Neuronal stem cell (in vitro differentiated cells): Measurements from ENCODE around the gene VGLL4.
A peak's percentile ranks its signal among the peaks of the same experiment; 100 is the strongest.

Experiments used
- DNase-seq: peaks from one replicate; pipeline ENCODE4 v3.0.0-alpha.2; 2013; ENCODE audit warnings: low spot score
- H2AFZ ChIP-seq: one replicate; pipeline ENCODE4 v1.6.1; 2013; ENCODE audit warnings: mild to moderate bottlenecking, low read length, inconsistent platforms
- H2AK5ac ChIP-seq: 2 replicates; pipeline ENCODE4 v1.6.1; 2013; ENCODE audit warnings: low read depth, mild to moderate bottlenecking, inconsistent platforms, low read length, moderate library complexity, mixed read lengths
- H2BK120ac ChIP-seq: 2 replicates; pipeline ENCODE4 v1.6.1; 2013; ENCODE audit warnings: low read depth, mild to moderate bottlenecking, inconsistent platforms, low read length, moderate library complexity, mixed read lengths
- H2BK12ac ChIP-seq: one replicate; pipeline ENCODE4 v1.6.1; 2013; ENCODE audit warnings: low read length, inconsistent platforms
- H2BK15ac ChIP-seq: 2 replicates; pipeline ENCODE4 v1.6.1; 2013; ENCODE audit warnings: mild to moderate bottlenecking, low read length, inconsistent platforms, mixed read lengths
- H2BK5ac ChIP-seq: one replicate; pipeline ENCODE4 v1.6.1; 2013; ENCODE audit warnings: inconsistent platforms, mild to moderate bottlenecking, low read length, moderate library complexity
- H3K14ac ChIP-seq: one replicate; pipeline ENCODE4 v1.6.1; 2013; ENCODE audit warnings: low read length, inconsistent platforms
- H3K18ac ChIP-seq: 2 replicates; pipeline ENCODE4 v1.6.1; 2013; ENCODE audit warnings: low read length, inconsistent platforms
- H3K23ac ChIP-seq: 2 replicates; pipeline ENCODE4 v1.6.1; 2013; ENCODE audit warnings: low read depth, mild to moderate bottlenecking, mixed read lengths, low read length, inconsistent platforms; ENCODE audit not compliant: poor library complexity
- H3K27ac ChIP-seq: replicated peaks from 3 replicates; pipeline ENCODE4 v1.5.1; 2013; ENCODE audit warnings: low read length, inconsistent platforms
- H3K27me3 ChIP-seq, 3 experiments: 2 replicates each; pipeline ENCODE4 v1.6.1; 2013; ENCODE audit warnings: low read length in 3 of 3, mild to moderate bottlenecking in 2 of 3, inconsistent platforms in 1 of 3, low read depth in 1 of 3, mixed read lengths in 1 of 3, moderate library complexity in 1 of 3; ENCODE audit not compliant: control insufficient read depth in 3 of 3, insufficient read depth in 3 of 3
- H3K36me3 ChIP-seq, 2 donors: replicated peaks in 1 of 2; 2 replicates each; pipeline ENCODE4 v1.6.1; 2013; ENCODE audit warnings: low read length in 2 of 2; ENCODE audit not compliant: control insufficient read depth in 2 of 2, insufficient read depth in 2 of 2
- H3K4ac ChIP-seq: 2 replicates; pipeline ENCODE4 v1.6.1; 2013; ENCODE audit warnings: inconsistent platforms, mild to moderate bottlenecking, low read length, moderate library complexity
- H3K4me1 ChIP-seq, 2 donors: 1 replicate in 1 of 2; 2 replicates in 1 of 2; pipeline ENCODE4 v1.6.1; 2013; ENCODE audit warnings: low read length in 2 of 2, low read depth in 1 of 2; ENCODE audit not compliant: control insufficient read depth in 2 of 2, insufficient read depth in 1 of 2
- H3K4me2 ChIP-seq: one replicate; pipeline ENCODE4 v1.6.1; 2013; ENCODE audit warnings: mild to moderate bottlenecking, low read length, inconsistent platforms; ENCODE audit not compliant: insufficient read depth, poor library complexity, severe bottlenecking
- H3K4me3 ChIP-seq, 2 donors: 2 replicates each; pipeline ENCODE4 v1.5.1; 2013; ENCODE audit warnings: low read length in 2 of 2, mild to moderate bottlenecking in 2 of 2, inconsistent platforms in 1 of 2, moderate library complexity in 1 of 2
- H3K79me1 ChIP-seq: one replicate; pipeline ENCODE4 v1.6.1; 2013; ENCODE audit warnings: low read depth, mild to moderate bottlenecking, inconsistent platforms, low read length, moderate library complexity
- H3K9ac ChIP-seq: one replicate; pipeline ENCODE4 v1.6.1; 2013; ENCODE audit warnings: mild to moderate bottlenecking, low read depth, low read length, inconsistent platforms; ENCODE audit not compliant: poor library complexity
- H3K9me3 ChIP-seq, 2 donors: replicated peaks in 1 of 2; 2 replicates each; pipeline versions ENCODE3 to v1.6.1; 2013; ENCODE audit warnings: low read length in 2 of 2, mild to moderate bottlenecking in 2 of 2, inconsistent platforms in 1 of 2, low read depth in 1 of 2, mixed read lengths in 1 of 2, moderate library complexity in 1 of 2; ENCODE audit not compliant: control insufficient read depth in 2 of 2, insufficient read depth in 1 of 2
- H4K8ac ChIP-seq: one replicate; pipeline ENCODE4 v1.6.1; 2013; ENCODE audit warnings: low read depth, mild to moderate bottlenecking, inconsistent platforms, low read length, moderate library complexity
- H4K91ac ChIP-seq: one replicate; pipeline ENCODE4 v1.6.1; 2013; ENCODE audit warnings: low read length, low read depth, mild to moderate bottlenecking, inconsistent platforms; ENCODE audit not compliant: poor library complexity
- WGBS, 2 donors: extraction: QIAGEN DNeasy Blood & Tissue Kit; methylation state at CpG; one replicate each; pipeline ENCODE4 v1.1.7; 2013; ENCODE audit warnings: missing lambda C conversion rate in 2 of 2, mixed read lengths in 1 of 2; ENCODE audit not compliant: insufficient read length in 2 of 2, insufficient replicate concordance in 1 of 2; ENCODE audit errors: extremely low coverage in 2 of 2; 5-methylcytosine and 5-hydroxymethylcytosine counted together

VGLL4 gene

GRCh38 chr3:11648735-11649134, 5.0 kb upstream of the VGLL4 start:
- no peaks in the 10 kb centered on the region for H3K9me3 ChIP-seq
- H3K4me1 ChIP-seq, result no peaks in the 10 kb centered on the region
- no peak for DNase-seq
- H3K79me1 ChIP-seq, result no peaks in the 10 kb centered on the region
- no peak overlapping the region for H2BK12ac ChIP-seq
- H3K14ac ChIP-seq, result no peak overlapping the region
- H2BK5ac ChIP-seq, result no peak overlapping the region
- H4K8ac ChIP-seq, result no peak overlapping the region
- H3K4ac ChIP-seq, result no peak overlapping the region
- no CpG with 5 or more reads among the region's 1 CpG for WGBS, 2 donors
- H2AK5ac ChIP-seq, result no peak overlapping the region
- no peak overlapping the region for H3K27ac ChIP-seq
- H4K91ac ChIP-seq, result no peak overlapping the region
- no peaks in the 10 kb centered on the region for H3K36me3 ChIP-seq
- no peak overlapping the region for H3K18ac ChIP-seq
- no peak overlapping the region for H2BK120ac ChIP-seq
- no peak overlapping the region for H2AFZ ChIP-seq
- H3K27me3 ChIP-seq, result no peaks in the 10 kb centered on the region
- H3K23ac ChIP-seq, result no peak overlapping the region
- no peak overlapping the region for H3K4me2 ChIP-seq
- no peak overlapping the region for H3K9ac ChIP-seq
- no peak overlapping the region for H2BK15ac ChIP-seq
- no peak overlapping the region for H3K4me3 ChIP-seq

DNA sequence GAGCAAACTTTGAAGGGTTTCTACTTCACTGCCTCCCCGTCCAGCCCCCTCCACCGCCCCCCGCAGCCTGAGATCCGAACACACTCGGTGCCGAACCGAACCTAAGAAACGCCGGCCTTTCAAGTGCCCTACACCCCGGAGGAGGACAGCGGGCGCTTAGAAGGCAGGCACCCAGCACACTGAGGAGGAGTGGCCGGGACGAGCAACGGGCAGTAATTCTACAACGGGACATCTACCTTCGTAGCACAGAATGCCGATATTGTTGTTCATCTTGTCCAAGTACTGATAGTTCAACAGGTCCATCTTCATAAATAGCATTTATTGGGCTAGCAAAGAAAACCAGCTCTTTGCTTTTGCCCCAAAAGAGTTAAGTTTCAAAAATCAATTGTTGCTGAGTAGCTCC, 513 bp downstream of the VGLL4 start:
- peak overlapping the region; percentile 51 for H2AFZ ChIP-seq
- H4K8ac ChIP-seq, result no peak overlapping the region
- peaks cover 2% of the 10 kb centered on the region for H3K79me1 ChIP-seq
- peak overlapping the region; percentile 87 for H3K27ac ChIP-seq
- peaks cover 0 to 20% of the 10 kb centered on the region in 2 donors for H3K36me3 ChIP-seq
- peak overlapping the region; percentile 64 for H3K14ac ChIP-seq
- H3K9ac ChIP-seq, result peak overlapping the region; percentile 97
- peak overlapping the region; percentile 73 for H3K4me2 ChIP-seq
- H2BK15ac ChIP-seq, result peak overlapping the region; percentile 86
- H3K23ac ChIP-seq, result peak overlapping the region; percentile 69
- no peak overlapping the region for H4K91ac ChIP-seq
- no peak overlapping the region for H2BK12ac ChIP-seq
- WGBS, 2 donors, result no CpG with 5 or more reads among the region's 18 CpGs
- no peak overlapping the region for H2BK120ac ChIP-seq
- H2AK5ac ChIP-seq, result peak overlapping the region; percentile 69
- H3K18ac ChIP-seq, result peak overlapping the region; percentile 99
- DNase-seq, result peak; percentile 23
- peaks cover 14 to 27% of the 10 kb centered on the region in 2 donors for H3K4me1 ChIP-seq
- H3K4ac ChIP-seq, result peak overlapping the region; percentile 86
- H3K27me3 ChIP-seq, result no peaks in the 10 kb centered on the region
- H3K9me3 ChIP-seq, result no peaks in the 10 kb centered on the region
- H3K4me3 ChIP-seq, result peak overlapping the region; percentile 80 to 99
- H2BK5ac ChIP-seq, result peak overlapping the region; percentile 95

GRCh38 chr3:11642431-11643191, 1.1 kb downstream of the VGLL4 start:
- H3K4me2 ChIP-seq, result peak overlapping the region; percentile 73
- H3K79me1 ChIP-seq, result peaks cover 2% of the 10 kb centered on the region
- H3K9me3 ChIP-seq, result no peaks in the 10 kb centered on the region
- no peak overlapping the region for H4K91ac ChIP-seq
- no peak overlapping the region for H4K8ac ChIP-seq
- peaks cover 16 to 33% of the 10 kb centered on the region in 2 donors for H3K4me1 ChIP-seq
- peak overlapping the region; percentile 87 for H3K27ac ChIP-seq
- peak overlapping the region; percentile 69 for H3K23ac ChIP-seq
- no peaks in the 10 kb centered on the region for H3K27me3 ChIP-seq
- peak overlapping the region; percentile 86 for H2BK15ac ChIP-seq
- H3K14ac ChIP-seq, result peak overlapping the region; percentile 87
- H2BK12ac ChIP-seq, result peak overlapping the region; percentile 30
- H3K4me3 ChIP-seq, result peak overlapping the region; percentile 80 to 99
- peak overlapping the region; percentile 95 for H2BK5ac ChIP-seq
- H3K4ac ChIP-seq, result peak overlapping the region; percentile 86
- peaks cover 0 to 20% of the 10 kb centered on the region in 2 donors for H3K36me3 ChIP-seq
- WGBS, 2 donors, result no CpG with 5 or more reads among the region's 44 CpGs
- peak; percentile 29 for DNase-seq
- H3K18ac ChIP-seq, result peak overlapping the region; percentile 99
- no peak overlapping the region for H2BK120ac ChIP-seq
- peak overlapping the region; percentile 51 for H2AFZ ChIP-seq
- H3K9ac ChIP-seq, result peak overlapping the region; percentile 97
- peak overlapping the region; percentile 69 for H2AK5ac ChIP-seq

- no peak overlapping the region for H4K8ac ChIP-seq
- no peak overlapping the region for H3K23ac ChIP-seq
- no peak overlapping the region for H3K27ac ChIP-seq
- peaks cover 16 to 38% of the 10 kb centered on the region in 2 donors for H3K4me1 ChIP-seq
- no peak overlapping the region for H2BK12ac ChIP-seq
- no peaks in the 10 kb centered on the region for H3K27me3 ChIP-seq
- no peak overlapping the region for H3K14ac ChIP-seq
- H2BK120ac ChIP-seq, result no peak overlapping the region
- no peak overlapping the region for H3K9ac ChIP-seq
- peaks cover 0 to 20% of the 10 kb centered on the region in 2 donors for H3K36me3 ChIP-seq
- H3K79me1 ChIP-seq, result peaks cover 2% of the 10 kb centered on the region
- no peak overlapping the region for H2AK5ac ChIP-seq
- DNase-seq, result no peak
- no peak overlapping the region for H2BK15ac ChIP-seq
- H3K18ac ChIP-seq, result no peak overlapping the region
- H3K4me3 ChIP-seq, result peak overlapping the region; percentile 74 to 80
- H3K4me2 ChIP-seq, result no peak overlapping the region
- H4K91ac ChIP-seq, result no peak overlapping the region
- no peak overlapping the region for H2AFZ ChIP-seq
- WGBS, 2 donors, result no CpG with 5 or more reads among the region's 13 CpGs
- H3K9me3 ChIP-seq, result no peaks in the 10 kb centered on the region
- no peak overlapping the region for H3K4ac ChIP-seq
- no peak overlapping the region for H2BK5ac ChIP-seq
Observed at GRCh38 chr3:11641683-11642430, 1.9 kb downstream of the VGLL4 start.
